GM19372 (cell line): Measurements from ENCODE around the gene ZC3H12C.

ENCODE experiments used
- ATAC-seq: cut with Tn5 transposase; IDR thresholded peaks from one replicate; pipeline ENCODE4 v1.9.1; 2021; ENCODE audit warnings: mild to moderate bottlenecking, low read depth, moderate library complexity; ENCODE audit not compliant: unreplicated experiment

ZC3H12C gene

DNA sequence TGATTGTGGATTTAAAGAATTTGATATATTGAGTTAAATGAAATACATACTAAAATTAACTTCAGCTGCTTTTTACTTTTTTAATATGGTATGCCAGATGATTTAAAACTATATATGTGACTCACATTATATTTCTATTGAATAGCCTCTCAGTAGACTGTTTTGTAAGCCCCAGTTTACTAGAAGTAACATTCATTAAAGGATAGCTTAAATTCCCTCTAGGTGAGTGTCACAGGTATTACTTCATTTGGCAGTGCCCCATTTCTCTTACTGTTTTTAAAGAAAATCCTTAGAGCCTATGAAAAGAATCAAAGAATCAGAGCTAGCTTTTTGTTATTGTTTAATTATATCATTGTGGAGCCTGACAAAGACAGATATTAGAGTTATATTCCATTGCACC is 48.6 kb downstream of the ZC3H12C start:
- ATAC-seq: no peak

DNA sequence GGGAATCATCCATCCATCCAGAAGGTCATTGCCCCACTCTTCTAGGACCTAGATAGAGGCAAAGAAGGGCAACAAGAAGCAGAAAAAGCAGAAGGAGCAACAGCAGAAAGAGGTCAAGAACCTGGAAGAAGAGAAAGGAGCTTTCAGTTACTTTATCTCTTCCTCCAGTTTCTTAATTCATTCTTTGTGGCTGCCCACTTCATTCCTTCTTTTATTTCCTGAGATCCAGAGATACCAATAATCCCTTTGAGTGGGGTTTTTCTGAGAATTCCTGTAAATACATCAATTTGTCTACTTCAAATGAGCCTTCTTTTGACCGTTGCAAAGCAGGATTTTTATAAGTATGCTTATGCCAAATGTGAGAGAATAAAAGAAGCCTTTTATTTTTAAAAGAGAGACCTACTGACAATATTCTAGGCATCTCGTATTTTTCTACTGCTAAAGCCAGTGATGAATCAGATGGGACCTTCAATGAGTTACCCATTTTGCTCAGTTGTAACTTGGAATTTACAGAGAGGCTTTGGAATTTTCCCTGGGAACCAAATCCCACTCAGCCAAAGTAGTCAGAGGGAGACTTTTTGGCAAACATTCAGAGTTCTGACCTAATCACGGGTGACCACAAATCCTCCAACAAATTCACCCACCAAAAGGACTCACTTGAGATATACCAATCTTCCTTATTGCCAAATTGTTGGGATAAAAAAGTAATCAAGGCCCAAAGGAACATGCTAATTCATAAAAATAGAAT is 54.9 kb downstream of the ZC3H12C start:
- no peak for ATAC-seq

DNA sequence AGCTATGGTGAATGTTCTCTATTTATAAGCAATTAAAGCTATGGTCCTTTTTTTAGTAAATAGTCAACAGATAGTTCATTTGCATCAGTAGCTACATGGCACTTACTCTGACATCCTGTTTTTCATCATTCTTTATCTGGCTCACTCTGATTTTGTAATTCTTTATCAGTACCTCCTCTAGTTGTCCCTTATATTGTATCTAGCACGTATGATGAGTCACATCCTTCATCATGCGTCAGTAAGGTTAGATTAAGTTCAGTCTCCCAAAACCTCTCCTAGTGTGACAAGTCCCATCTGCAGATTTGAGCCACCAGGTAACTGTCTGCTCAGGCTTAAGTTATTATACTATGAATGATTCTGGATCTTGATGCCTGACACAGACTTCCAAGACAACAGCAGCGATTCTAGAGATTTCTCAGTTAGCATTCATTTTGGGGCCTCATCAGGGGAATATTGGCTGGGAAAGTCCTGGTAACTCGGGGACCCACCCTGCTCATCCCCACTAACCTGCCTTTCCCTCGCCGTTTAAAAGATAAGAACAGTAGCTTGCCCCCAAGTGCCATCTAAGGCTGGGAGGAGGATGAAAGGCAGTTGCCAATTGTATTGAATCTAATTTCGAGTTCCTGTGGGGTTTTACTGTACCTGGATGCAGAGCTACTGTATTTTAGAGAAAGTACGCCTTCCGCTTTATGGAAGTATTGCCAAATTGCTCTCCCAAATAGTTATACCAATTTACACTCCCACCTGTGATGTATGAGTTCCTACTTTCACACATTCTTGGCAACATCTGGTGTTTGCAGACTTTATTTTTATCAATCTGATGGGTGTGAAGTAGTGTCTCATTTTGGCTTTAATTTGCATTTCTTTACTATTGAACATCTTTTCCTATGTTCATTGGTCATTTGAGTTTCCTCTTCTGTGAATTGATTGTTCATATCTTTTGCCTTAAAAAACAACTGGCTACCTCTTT is 55.9 kb downstream of the ZC3H12C start:
- no peak for ATAC-seq

DNA sequence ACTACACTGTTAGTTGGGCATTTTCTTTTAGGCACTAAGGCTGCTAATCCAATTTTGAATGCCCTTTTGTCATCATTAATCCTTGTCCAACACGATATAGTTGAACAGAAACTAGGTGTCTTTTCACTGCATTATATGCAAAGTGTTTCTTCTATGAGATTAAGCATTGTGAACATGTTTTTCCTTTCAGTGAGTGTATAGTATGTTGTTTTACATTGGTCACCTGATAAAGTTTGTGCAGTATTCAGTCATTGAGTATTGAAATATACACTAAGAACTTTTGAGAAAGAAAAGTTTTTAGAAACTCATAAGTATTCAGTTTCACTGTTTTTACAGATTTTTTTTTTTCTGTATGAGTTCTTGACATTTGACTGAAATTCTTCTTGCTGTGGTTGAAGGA is 59.0 kb downstream of the ZC3H12C start:
- no peak for ATAC-seq

DNA sequence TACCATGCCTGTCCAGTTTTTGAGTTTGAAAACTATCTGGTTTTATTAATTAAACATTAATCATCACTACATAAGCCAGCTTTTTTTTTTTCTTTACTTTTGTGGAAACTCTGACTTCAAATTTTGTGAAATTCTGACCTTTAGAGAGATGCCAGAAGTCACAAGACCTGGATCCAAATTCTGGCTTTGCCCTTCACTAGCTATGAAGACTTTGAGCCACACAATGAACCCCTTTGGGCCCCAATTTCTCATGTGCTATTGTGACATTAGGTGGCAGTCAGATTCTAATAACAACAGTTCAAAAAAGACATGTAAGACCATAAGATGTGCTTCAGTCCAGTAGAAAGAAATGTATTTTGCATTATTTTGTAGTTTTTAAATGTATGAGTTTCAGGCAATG is 60.3 kb downstream of the ZC3H12C start:
- no peak for ATAC-seq

DNA sequence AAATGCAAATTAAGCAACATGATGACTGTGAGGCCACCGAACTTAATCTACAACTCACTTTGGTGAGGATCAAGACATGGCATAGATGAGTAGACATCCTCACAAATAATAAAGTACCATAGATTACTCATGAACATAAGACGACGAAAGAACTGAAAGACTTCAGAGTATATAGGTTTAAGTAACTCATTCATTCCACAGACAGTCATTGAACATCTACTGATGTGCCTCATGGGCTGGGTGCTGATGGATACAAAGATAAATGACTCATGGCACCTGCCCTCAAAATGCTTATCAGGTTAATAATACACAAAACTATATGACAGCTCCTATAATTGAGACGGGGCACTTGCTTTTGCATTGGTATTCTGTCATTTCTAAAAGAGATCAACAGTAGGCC is 63.3 kb downstream of the ZC3H12C start:
- no peak for ATAC-seq

DNA sequence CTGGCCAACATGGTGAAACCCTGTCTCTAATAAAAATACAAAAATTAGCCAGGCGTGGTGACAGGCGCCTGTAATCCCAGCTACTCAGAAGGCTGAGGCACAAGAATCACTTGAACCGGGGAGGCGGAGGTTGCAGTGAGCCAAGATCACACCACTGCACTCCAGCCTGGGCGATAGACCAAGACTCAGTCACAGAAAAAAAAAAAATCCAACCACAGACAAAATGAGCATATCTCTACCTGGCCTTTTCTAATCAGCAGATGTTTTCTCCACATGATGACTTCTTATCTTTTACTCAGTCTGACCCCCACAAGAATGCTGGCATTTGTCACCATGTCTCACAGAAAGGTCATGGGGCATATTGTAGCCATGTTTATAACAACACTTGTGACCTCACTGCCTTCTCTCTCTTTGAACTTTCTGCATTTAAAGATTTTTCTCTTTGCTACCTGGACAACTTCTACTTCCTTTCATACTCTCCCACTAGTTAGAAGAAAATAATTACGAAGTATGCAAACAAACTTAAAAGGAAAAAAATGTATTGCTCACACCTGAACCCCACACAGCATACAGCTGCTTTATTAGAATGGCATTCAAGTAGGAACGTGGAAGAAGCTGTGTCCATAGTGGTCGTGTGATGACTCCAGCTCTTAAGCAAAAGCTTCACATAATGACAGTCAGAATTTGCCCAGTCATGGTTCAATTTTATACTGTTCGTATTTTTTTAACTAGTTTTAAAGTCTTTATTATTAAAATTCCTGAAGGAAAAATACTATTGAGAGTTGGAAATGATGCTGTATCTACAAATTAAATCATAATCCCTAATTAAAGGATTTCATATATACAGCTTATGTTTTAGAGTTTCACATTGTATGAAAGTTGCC is 65.4 kb downstream of the ZC3H12C start:
- no peak for ATAC-seq

DNA sequence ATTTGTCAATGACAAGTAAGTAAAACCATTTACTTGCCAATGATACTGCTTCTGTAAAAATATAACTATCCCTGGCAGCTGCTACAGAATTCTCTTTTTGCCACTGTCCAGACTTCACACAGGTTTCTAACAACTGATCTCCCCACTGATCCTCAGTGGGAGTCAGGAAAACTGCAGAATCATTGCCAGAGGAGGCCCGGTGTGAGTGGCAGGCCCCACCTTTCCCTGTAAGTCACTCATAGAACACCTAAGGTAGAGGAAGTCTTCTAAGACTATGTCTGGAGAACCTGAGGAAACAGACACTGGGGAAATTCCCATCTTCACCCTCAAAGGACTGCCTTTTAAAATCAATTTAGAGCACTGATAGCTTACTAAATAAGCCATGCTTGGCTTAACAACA is 66.3 kb downstream of the ZC3H12C start:
- no peak for ATAC-seq

DNA sequence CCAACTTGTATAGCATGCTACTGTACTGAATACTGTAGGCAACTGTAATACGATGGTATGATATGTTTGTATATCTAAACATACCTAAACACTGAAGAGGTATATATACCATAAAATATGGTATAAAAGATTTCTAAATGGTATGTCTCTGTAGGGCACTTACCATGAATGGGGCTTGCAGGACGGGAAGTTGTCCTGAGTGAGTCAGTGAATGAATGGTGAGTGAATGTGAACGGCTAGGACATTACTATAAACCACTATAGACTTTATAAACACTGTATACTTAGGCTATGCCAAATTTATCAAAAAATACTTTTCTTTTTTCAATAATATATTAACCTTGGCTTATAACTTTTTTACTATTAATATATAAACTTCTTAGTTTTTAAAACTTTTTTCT is 66.8 kb downstream of the ZC3H12C start:
- ATAC-seq: no peak

DNA sequence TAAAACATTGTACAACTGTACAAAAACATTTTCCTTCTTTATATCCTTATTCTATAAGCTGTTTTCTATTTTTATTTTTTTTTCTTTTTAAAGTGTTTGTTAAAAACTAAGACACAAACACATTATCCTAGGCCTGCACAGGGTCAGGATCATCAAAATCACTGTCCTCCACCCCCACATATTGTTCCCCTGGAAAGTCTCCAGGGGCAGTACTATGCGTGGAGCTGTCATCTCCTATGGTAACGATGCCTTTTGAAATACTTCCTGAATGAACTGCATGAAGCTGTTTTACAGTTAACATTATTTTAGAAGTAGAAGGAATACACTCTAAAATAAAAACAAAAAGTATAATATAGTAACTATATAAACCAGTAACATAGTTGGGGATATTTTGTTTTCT is 67.2 kb downstream of the ZC3H12C start:
- ATAC-seq: no peak

DNA sequence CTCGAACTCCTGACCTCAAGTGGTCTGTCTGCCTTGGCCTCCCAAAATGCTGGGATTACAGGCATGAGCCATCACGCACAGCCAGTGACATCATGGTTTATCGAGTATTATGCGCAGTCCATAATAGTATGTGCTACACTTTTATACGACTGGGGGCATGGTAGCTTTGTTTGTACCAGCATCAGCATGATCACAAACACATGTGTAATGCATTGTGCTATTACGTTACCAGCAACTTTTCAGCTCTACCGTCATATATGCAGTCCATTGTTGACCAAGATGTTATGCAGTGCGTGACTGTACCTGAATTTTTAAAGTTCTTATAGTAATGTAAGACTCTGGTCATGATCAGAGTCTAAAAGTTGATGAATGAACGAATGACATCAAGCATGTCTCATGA is 67.9 kb downstream of the ZC3H12C start:
- ATAC-seq: no peak

DNA sequence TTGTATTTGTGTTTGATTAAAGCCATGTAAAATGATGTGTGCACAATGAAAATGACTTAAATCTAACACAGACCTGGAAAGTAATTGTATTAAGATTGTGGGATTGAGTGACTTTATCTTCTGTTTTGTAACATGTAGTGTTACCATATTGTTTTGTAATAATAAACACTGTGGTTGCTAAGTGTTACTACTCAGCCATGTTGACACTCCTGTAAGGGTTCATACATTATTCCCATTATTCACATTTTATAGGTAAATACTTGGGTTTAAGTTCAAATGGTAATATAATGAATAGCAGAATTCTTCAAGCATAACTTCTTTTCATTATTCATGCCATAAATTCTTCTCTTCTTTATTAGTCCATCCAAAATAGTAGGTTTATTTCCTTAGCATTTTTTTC is 69.0 kb downstream of the ZC3H12C start:
- no peak for ATAC-seq

DNA sequence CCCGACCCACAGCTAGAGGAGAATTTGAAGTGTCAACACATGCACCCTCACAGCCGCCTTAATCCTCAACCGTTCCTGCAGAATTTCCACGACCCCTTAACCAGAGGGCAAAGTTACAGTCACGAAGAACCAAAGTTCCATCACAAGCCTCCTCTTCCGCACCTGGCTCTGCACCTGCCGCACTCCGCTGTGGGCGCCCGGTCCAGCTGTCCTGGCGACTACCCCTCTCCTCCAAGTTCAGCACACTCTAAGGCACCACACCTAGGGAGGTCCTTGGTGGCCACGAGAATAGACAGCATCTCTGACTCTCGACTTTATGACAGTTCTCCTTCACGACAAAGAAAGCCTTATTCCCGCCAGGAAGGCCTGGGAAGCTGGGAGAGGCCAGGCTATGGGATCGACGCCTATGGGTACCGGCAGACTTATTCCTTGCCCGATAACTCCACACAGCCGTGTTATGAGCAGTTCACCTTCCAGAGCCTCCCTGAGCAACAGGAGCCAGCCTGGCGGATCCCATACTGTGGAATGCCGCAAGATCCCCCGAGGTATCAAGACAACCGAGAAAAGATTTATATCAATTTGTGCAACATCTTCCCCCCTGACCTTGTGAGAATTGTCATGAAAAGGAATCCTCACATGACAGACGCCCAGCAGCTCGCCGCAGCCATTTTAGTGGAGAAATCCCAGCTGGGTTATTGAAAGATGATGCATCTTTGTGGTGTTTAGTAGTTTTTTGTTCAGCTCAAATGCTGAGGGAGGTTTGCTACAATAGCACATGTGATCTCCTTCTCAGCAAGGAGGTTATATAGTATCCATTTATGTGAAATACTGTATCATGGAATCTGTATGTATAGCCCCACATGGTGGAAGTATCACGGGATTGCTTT is 72.1 kb downstream of the ZC3H12C start:
- ATAC-seq: no peak

DNA sequence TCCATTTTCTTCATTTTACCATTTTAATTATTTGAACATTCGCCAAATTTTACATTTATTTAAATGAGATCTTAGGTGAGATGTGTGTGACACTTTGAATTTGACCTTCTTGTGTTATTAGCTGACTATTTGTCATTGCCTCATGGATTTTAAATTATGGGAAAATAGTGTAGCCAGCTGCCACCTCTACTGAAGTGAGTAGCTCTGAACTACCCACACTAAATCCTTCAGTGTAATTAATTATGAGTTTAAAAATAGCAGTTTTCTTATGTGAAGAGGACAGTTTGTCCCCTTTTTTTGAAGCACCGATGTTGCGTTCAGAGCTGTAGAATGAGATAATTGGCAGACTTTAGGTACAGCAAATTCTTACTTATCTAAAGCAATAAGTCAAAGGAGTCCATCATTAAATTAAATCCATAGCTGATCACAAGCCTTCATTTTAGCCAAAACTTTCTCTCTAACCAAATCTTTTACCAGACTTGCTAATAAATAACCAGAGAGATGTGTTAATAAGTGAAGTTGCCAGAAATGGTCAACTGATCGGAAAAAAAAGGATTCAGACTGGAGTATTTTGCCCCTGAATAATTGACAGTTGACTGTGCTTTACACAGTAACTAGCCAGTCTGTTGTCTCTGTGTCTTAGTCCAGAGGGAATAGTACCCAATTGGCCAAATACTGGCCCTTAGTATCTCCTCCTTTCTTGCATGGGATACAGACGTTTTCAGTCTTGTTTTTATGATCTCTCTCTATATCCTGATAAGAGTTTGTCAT is 75.0 kb downstream of the ZC3H12C start:
- ATAC-seq: no peak

DNA sequence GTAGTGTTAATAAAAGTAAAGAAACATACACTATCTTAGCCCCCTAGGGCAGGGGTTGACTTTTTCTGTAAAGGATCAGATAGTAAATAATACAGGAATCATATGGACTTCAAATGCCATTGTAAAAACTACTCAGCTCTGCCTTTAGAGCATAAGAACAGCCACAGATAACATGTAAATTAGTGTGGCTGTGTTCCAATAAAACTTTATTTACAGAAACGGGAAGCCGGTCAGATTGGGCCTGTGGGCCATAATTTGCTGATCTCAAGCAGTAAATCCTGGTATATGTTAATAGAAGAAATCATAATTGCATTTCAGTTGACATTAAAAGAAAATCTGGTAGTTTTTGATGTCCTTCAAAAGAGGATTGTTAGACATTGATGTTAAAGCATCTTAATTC is 76.5 kb downstream of the ZC3H12C start:
- ATAC-seq: no peak

DNA sequence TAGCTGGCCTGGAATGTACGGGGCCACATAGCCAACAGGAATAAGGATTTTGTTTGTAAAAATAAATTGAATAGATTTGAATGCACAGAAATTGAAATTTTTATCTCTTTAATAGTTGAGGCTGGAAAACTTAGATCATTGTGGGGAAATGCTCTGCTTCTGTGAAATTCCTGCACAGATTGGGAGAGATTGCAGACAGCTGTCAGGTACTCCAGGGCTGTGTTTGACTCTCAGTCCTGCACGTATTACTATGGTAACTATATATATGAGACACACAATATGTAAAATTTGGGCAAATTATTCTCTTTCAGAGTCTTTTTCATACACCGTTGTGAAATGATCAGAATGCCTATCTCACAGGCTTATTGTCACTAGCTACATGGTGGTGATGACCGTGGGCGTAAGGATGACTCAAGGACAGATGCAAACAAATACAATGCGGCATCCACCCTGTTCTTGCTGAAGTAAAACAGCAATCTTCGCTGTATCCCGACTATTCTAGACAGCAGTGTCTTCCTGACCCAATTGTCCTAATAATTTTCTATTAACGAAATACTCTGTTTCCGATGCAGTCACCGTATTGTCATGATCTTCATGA is 79.4 kb downstream of the ZC3H12C start:
- no peak for ATAC-seq

DNA sequence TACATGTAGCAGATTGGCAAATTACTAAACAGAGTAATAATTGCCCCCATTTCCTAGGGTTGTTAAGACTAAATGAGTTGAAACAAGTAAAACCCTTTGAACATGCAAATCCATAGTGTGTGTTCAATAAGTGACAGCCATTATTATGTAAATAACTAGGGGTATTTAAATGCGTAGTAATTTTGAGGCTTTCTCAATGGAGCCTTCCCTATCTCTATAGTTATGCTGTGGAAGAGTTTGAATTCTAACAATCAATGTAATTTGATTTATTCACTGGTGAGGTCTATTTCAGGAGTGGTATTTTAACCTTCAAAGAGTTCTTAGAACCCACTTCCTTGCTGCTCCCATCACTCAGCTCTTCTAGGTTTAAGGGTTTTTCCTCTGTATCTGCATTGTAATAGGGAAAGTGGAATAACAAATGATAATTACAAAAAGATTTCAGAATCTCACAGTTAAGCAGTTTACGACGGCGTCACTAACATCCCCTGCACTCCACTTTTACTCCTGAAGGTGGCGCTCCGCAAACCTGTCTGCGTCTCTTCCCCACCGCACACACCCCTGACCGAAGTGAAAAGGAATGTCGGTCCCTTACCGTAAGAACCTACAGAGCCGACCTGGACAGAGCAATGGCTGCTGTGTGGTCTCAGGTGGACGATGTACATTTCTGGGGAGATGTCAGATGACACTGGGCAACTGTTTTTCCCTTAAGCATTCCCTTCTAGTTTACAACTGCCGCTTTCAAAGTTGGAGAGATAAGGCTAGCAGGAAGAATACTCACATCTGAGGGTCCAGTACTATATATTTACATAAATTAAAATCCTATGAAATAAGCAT is 80.8 kb downstream of the ZC3H12C start:
- no peak for ATAC-seq
